Activated CD8-positive, alpha-beta memory T cell treated with anti-CD3 and anti-CD28 coated beads, Interleukin-2, amount 50 U/mL, for 1 hour (primary cell): ENCODE measurements around the gene BRICD5.
"Not testable (repeated sequence)": the region's sequence is repeated elsewhere in the genome, so short reads cannot be mapped to it uniquely, and the experiment has no call there.

Source experiments
- DNase-seq: peaks from one replicate; pipeline ENCODE4 v3.0.0-alpha.2; 2020; ENCODE audit errors: extremely low read depth

Gene BRICD5

GRCh38 chr16:2210386-2211365 lies at the start of gene BRICD5:
Gene BRICD5, minus strand, starts transcription at chr16:2210863. Its CDS starts 30 bp downstream, at chr16:2210833.
- no peak for DNase-seq

GRCh38 chr16:2260250-2260649 lies 49.6 kb upstream of the BRICD5 start:
- no peak for DNase-seq

- not testable (repeated sequence) for DNase-seq
Measured at GRCh38 chr16:2258530-2258929, 47.9 kb upstream of the BRICD5 start.

GRCh38 chr16:2257726-2258125 lies 47.1 kb upstream of the BRICD5 start:
- DNase-seq, result no peak

- no peak for DNase-seq
Measured at GRCh38 chr16:2256531-2257140, 46.0 kb upstream of the BRICD5 start.

GRCh38 chr16:2253293-2253692 lies 42.6 kb upstream of the BRICD5 start:
- DNase-seq, result no peak

- DNase-seq, result no peak
Measured at GRCh38 chr16:2252806-2253148, 42.1 kb upstream of the BRICD5 start.

- peak; percentile 40 for DNase-seq
Measured at GRCh38 chr16:2251296-2252111, 40.8 kb upstream of the BRICD5 start, which contains the start of gene ECI1. Gene ECI1, minus strand, starts transcription at chr16:2251587. Its CDS starts 21 bp downstream, at chr16:2251566.

- no peak for DNase-seq
Measured at GRCh38 chr16:2250652-2251295, 40.1 kb upstream of the BRICD5 start.

- no peak for DNase-seq
Measured at GRCh38 chr16:2246301-2246885, 35.7 kb upstream of the BRICD5 start.

- no peak for DNase-seq
Measured at GRCh38 chr16:2244926-2245795, 34.5 kb upstream of the BRICD5 start.

- no peak for DNase-seq
Measured at GRCh38 chr16:2244301-2244700, 33.6 kb upstream of the BRICD5 start.

- DNase-seq, result no peak
Measured at GRCh38 chr16:2243781-2244180, 33.1 kb upstream of the BRICD5 start.

GRCh38 chr16:2243031-2243528 lies 32.4 kb upstream of the BRICD5 start:
- no peak for DNase-seq

- no peak for DNase-seq
Measured at GRCh38 chr16:2242598-2242997, 31.9 kb upstream of the BRICD5 start.

GRCh38 chr16:2240331-2240730 lies 29.7 kb upstream of the BRICD5 start:
- DNase-seq, result not testable (repeated sequence)

GRCh38 chr16:2238838-2239675 lies 28.4 kb upstream of the BRICD5 start:
- DNase-seq, result no peak

- DNase-seq, result no peak
Measured at GRCh38 chr16:2238150-2238837, 27.6 kb upstream of the BRICD5 start.
